Activated T-helper 9 cell treated with anti-CD3 and anti-CD28 coated beads, Interleukin-2, amount 50 U/mL, for 16 hours (primary cell): ENCODE results near the gene PPARA.

Experiments
- DNase-seq: peaks from one replicate; pipeline ENCODE4 v3.0.0-alpha.2; 2020; ENCODE audit warnings: low read depth

PPARA gene

GRCh38 chr22:46214149-46214548 lies 63.8 kb downstream of the PPARA start:
- DNase-seq, result no peak

- DNase-seq, result no peak
Measured at GRCh38 chr22:46214616-46215015, 64.3 kb downstream of the PPARA start.

GRCh38 chr22:46219636-46220035 lies 69.3 kb downstream of the PPARA start:
- no peak for DNase-seq

- DNase-seq, result no peak
Measured at GRCh38 chr22:46220921-46221320, 70.6 kb downstream of the PPARA start.

GRCh38 chr22:46224044-46224897 lies 73.9 kb downstream of the PPARA start:
- DNase-seq, result no peak

GRCh38 chr22:46224898-46225290 lies 74.6 kb downstream of the PPARA start:
- DNase-seq, result no peak

- DNase-seq, result no peak
Measured at GRCh38 chr22:46225631-46226030, 75.3 kb downstream of the PPARA start.

- DNase-seq, result no peak
Measured at GRCh38 chr22:46226577-46226976, 76.3 kb downstream of the PPARA start.

- DNase-seq, result no peak
Measured at GRCh38 chr22:46229701-46230100, 79.4 kb downstream of the PPARA start.

GRCh38 chr22:46230262-46230901 lies 80.1 kb downstream of the PPARA start:
- DNase-seq, result no peak

GRCh38 chr22:46233231-46233630 lies 82.9 kb downstream of the PPARA start:
- DNase-seq, result no peak

GRCh38 chr22:46234969-46235368 lies 84.6 kb downstream of the PPARA start:
- no peak for DNase-seq

GRCh38 chr22:46237453-46238124 lies 87.3 kb downstream of the PPARA start:
- DNase-seq, result no peak

GRCh38 chr22:46238541-46238940 lies 88.2 kb downstream of the PPARA start:
- no peak for DNase-seq

- no peak for DNase-seq
Measured at GRCh38 chr22:46239261-46240048, 89.1 kb downstream of the PPARA start.

- DNase-seq, result no peak
Measured at GRCh38 chr22:46240073-46240472, 89.7 kb downstream of the PPARA start.

- no peak for DNase-seq
Measured at GRCh38 chr22:46240506-46240905, 90.2 kb downstream of the PPARA start.

GRCh38 chr22:46240907-46241306 lies 90.6 kb downstream of the PPARA start:
- DNase-seq, result no peak

- no peak for DNase-seq
Measured at GRCh38 chr22:46241396-46242007, 91.2 kb downstream of the PPARA start.

- DNase-seq, result no peak
Measured at GRCh38 chr22:46242076-46242475, 91.8 kb downstream of the PPARA start.

- DNase-seq, result no peak
Measured at GRCh38 chr22:46244771-46245170, 94.4 kb downstream of the PPARA start.

GRCh38 chr22:46245511-46245910 lies 95.2 kb downstream of the PPARA start:
- DNase-seq, result no peak
